DMS114 treated with DMSO at 0.1 percent for 48 hours (cell line): ENCODE results near the gene CTXN1.
"Not testable (repeated sequence)": the region's sequence is repeated elsewhere in the genome, so short reads cannot be mapped to it uniquely, and the experiment has no call there.

Experiments used
- DNase-seq: peaks from one replicate; lab custom pipeline; 2025; ENCODE audit not compliant: unreplicated experiment; lab: John Stamatoyannopoulos, UW

The CTXN1 gene

DNA sequence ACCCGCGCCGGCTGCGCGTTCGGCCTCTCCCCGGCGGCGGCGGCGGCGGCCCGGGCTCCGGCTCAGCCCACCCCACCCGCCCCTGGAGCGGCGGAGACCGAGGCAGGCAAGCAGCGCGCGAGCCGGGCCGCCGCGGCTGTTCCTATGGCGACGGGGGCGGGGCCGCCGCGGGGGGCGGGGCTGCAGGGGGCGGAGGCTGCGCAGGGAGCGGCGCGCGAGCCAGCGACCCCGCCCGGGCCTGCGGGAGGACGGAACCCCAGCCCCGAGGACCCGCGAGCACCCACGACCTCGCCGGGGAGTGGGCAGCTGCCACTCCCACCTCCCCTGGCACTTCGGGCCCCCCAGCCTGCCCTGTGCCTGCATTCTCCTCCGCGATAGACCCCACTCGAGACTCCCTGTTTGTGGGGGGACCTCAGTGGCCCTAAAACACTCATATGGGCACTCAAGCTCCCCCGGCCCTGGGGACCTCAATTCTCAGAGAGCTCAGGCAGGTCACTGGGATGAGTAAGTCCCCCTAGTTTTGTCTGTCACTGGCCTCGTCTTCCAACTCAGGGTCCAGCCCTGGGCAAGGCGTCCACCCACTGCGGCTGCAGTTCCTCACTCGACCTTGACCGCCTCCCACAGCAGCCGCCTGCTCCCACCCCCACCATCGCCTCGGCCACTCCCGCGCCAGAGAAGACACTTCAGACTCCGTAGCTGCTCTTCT, at the start of gene CTXN1:
Gene CTXN1, minus strand, starts transcription at position 115 of the 706 bp plus-strand sequence. CDS start 597 bp downstream, outside the sequence.
- no peak for DNase-seq

DNA sequence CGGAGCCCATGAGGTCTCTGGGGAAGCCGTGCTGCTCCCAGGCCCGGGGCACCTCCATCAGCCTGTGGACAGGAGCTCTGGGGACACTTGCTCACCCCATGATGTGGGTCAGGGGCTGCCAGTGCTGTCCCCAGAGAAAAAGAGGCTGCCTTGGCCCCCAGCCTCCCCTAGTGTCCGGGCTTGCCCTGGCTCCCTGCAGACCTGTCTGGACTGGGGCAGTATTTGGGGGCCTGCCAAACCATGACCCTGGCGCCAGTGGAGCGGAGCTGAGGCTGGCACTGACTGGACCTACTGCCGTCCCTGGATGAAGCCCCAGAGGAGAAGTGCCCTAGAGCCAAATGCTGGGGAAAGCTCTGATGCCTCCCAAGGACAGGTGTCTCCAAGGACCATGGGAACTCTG, 49.1 kb upstream of the CTXN1 start:
- no peak for DNase-seq

DNA sequence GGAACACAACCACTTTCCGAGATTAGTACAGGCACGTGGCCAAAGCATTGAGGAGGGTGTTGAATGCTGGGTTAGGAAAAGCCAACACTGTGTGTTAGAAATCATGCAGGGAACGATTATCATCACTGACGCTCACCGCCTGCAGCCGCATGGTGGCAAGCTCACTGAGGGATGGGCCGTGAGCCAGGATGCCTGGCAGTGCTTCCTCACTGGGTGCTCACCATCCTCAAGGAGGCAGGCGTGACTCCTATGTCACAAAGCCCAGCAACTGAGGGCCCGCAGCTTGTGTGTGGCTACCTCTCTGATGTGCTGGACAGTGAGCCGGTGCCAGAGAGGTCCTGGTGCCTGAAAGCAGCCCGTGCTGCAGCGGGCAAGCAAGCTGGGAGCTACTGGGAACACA, 47.9 kb upstream of the CTXN1 start:
- no peak for DNase-seq

DNA sequence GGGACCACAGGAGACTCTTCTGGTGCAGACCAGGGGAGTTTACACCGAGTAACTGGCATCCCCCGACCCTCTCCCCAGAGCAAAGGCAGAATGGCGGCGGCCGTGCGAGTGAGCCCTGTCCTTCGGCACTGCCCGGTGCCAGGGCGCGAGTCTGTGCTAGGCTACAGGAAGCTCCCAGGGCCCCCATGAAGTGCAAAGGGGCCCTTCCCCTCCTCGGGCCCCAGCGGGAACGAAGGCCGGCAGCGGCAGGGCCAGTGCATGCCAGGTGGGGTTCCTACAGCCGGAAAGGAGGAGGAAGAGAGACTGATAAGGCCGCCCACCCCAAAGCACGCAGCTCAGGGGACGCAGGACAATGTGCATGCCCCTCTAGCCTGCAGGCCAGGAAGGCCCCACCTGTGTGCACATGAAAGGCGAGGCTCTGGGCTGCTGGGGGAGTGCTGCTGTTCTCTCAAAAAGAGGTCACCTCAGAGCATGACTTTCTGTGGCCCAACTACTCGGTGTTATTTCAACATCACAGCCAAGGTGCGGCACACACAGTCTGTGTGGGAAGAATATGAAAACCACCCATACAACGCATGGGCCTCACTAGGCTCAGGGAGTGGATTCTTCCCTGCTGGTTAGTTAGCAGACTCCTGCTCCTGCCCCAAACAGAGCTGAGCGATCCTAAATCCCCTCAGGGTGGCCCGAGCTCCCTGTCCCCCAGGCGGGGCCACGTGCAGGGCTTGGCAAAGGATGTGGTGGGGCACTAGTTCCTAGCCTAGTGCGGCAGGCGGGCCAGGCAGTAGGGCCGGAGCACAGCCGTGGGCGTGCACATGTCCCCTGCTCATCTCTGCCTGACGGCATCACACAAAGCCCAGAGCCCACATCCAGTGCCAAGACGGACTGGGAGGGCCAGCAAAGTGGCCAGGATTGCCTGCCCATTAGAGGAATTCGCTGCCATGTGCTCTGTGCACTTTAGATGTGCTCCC, 45.9 kb upstream of the CTXN1 start:
- DNase-seq: no peak

DNA sequence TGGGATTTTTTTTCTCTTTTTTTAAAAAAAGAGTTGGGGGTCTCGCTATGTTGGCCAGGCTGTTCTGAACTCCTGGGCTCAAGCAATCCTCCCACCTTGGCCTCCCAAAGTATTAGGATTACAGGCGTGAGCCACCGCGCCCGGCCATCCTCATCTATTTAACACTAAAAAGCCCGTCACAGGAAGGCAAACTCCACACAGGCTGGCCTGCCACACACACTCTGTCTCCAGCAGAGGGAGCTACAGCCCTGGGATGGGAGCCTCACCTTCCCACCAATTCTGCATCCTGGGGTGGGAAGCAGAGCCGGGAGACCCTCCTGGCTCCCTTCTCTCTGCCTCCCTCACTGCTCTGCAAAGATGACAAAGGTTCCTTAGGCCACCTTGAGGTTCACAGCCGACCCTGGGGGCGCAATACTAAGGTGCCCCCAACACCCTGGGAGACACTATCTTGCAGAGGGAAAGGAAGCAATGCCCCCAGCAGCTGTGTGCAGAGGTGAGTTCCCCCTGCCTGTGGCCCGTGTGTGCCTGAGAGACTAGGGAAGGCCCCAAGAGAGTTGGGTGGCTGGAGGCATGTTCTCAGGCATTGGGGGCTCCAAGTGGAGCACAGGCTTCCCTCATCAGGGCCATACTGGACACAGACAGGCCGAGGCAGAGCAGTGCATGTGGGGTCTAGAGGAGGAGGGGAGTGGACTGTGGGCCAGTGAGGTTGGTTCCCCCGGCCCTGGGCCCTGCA, 44.9 kb upstream of the CTXN1 start:
- no peak for DNase-seq

DNA sequence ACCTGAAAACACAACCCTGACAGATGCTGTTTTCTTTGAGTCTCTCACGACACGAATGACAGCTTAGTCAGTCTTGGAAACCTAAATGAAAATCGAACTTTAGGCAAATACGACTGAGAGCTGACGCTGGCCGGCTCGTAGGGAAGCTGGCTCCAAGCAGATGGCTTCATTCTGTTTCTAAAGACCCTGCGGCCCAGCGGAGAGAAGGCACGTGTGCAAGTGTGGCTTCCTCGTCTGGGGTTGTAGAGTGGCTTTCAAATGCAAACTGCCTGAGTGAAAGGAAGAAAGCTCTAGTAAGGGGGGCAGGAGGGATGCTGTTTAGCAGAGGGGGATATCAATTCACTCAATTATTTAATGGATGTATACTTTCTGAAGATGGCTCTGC, 43.6 kb upstream of the CTXN1 start:
- DNase-seq: no peak

DNA sequence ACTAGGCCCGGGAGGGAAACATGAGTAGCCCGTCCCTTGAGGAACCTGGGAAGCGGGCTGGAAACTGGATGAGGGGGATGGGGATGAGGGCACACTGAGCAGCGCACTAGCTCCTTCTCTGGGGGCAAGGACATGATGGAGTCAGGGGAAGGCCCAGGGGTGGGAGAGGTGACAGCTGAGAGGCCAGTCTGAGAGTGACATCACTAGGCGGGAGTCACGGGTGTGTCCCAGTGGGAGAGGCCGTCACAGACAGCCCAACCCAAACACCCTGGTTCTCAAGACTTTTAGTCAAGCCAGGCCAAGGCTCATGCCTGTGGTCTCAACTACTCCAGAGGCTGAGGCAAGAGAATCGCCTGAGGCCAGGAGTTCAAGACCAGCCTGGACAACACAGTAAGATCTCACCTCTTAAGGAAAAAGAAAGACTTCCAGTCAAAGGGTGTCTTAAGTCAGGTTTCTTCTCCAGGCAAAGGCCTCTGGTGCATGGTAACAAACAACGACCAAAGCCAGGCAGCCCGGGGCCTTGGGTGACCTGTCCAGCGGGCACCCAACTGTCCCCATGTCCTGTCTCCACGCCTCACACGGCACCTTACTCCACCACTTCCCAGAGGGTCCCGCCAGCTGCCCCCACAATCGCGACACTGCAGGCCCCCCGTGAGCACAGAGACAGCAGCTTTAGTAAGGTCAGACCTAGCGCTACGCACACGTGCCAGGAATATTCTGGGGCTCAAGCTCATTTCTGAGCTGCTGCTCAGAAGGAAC, 43.0 kb upstream of the CTXN1 start:
- DNase-seq: no peak

DNA sequence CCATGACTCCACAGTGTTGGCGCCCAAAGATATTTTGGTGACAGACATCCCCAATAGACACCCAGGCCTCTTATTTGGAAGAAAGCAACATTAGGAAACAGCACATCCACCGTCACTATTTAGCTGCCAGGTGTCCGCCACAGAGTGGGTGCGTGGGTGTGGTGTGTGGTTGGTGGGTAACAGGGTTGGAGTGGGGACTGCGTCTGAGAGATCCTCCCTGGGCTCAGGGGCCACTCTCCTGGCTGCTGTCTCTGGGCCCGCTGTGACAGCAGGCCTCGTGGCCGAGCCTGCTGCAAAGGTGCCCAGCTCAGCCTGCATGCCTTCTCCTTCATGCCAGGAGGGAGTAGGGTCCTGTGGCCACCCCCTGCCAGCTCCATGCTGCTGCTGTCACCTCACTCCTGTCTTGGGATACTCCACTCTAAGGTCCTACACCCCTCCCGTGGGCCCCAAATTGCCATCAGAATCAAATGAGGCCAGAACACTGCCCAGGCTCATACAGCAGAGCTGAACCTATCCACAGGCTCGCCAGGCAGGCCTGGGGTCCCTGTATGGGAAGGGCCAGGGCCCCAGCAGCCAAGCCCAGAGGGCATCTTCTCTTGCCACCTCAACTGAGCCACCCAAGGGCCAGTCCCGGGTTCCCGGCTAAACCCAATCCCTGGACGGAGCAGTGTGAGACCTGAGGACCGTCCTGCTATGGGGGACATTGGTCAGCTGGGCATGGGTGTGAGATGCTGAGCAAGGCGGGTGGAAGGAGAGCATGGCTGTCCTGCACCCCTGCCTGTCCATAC, 42.3 kb upstream of the CTXN1 start:
- no peak for DNase-seq

DNA sequence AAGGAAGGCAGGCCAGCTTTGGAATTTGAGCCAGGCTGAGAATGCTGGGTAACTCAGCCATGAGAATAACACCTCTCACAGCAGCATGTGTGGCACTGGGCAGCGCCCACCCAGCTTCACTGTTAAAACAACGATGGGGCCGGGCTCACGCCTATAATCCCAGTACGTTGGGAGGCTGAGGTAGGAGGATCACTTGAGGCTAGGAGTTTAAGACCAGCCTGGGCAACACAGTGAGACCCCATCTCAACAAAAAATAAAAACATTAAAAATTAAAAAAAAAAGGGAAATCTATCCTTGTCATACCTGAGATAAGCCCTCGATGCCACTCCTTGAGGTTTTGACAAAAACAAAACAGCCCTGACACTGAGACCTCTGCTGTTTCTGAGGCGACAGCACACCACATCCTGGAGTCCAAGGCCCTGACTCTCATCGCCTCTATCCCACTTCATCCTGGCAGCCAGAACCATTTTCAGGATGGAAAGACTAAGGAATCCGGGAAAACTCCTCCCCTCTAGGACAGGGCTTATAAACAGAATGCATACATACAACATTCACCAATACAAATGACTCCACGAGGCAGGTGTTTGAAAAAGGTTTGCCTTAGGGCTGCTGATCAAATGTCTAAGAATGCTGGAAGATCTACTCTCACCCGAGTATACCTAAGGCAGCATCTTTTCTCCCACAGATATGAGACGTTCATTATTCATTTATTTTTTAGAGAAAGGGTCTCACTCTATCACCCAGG, 40.2 kb upstream of the CTXN1 start:
- no peak for DNase-seq

DNA sequence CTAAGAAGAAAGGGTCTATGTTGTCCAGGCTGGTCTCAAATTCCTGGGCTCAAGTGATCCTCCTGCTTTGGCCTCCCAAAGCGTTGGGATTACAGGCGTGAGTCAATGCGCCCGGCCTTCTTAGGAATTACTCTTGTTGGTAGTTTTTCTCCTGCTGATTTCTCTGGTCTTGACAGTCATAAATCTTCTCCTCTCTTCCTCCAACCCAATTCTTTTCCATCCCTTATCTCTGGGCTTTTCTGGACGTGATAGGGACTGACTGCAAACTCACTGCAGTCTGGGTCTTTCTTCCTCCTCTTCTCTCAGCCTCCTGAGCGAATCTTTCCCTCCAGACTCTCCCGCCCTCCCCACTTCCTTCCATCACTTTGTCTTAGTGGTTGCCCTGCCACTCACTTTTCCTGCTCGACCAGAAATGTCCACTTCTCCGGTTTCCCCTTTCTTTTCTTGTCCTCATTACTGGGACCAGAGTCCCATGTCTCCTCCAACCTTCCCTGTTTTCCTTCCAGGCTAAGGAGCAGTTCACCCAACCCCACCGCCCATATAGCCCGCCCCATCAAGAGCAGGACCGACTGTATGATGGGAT, 39.4 kb upstream of the CTXN1 start:
- DNase-seq: no peak

DNA sequence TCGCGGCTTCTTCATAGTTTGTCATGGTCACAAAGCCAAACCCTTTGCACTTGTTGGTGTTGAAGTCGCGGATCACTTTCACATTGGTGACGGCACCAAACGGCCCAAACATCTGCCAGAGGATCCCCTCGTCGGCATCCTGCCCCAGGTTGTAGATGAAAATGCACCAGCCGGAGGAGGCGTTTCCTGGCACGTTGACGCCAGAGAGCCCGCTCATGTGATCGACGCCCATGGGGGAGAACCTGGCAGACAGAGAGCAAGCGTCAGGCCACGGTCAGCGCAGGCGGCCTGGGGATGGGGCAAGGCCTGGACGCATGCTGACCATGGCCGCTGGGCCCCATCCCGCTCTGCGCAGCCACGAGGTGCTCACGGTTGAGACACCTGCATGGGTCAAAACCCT, 37.6 kb upstream of the CTXN1 start:
- no peak for DNase-seq

DNA sequence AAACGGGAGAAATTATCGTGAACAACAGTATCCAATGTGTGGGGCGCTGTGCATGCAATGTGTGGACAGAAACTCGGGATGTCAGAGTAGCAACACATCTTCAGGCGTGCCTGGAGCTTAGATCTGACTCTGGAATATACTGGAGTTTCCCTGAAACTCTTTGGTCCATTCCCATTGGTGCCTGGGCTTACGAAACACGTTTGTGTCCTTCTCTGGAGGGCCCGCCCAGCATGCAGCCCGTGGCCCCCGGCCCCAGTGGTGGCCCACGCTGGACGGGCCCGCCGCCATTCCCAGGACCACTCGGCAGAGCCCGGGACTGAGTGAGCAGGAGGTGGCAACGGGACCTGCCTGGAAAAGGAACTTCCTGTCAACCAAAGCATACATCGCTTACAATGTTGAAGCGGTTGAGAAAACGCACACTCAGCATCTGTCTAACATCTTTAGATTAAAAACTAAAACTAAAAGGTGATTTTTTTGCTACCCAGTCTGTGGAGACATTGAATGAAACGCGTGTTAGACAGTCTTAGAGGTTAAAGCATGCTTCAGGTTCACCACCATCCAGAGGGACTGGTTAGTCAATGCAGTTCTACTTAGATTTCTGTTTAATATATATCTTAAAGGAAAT, 36.8 kb upstream of the CTXN1 start:
- no peak for DNase-seq

DNA sequence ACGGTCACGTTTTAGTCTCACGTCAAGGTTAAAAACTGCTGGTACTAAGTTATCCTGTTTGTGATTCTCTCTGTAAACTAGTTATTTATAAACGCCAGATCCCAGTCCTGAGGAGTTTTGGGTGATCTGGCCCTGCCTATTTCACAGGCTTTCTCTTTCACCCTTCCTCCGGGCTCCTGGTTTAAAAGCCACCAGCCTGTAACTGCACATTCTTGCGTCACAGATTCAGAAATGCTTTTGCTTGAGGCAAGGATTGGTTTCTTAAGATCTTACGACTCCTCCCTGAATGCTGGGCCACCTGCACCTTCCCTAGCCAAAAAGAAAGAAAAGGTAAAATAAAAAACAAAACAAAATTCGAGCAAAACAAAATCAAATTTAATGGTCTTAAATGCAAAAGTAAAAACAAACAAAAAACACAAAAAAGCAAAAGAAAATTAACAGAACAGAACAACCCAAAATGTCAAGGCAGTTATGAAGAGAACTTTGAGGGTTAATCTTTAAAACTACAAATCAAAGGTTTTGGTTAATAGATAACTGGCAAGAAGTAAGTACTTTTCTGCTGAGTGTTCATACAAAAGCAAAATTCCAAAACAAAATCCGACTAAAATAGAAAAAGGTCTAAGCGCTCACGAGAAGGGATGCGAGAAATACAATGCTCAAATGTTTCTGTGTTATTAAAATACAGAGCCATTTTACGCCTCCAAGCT, 36.1 kb upstream of the CTXN1 start:
- no peak for DNase-seq

DNA sequence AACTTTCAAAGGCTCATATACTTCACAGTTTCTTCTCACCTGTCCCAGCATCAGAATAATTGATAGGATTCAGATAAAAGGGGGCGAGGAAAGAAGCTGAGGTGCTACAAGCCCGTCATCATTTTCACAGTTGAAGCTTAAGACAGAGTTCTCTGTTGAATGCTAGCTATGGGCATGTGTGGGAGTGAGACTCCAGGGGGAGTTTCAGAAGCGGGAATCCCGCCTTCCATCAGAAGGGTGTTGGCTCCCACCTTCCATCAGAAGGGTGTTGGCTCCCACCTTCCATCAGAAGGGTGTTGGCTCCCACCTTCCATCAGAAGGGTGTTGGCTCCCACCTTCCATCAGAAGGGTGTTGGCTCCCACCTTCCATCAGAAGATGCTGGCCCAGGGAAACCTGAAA, 35.1 kb upstream of the CTXN1 start:
- DNase-seq: not testable (repeated sequence)

DNA sequence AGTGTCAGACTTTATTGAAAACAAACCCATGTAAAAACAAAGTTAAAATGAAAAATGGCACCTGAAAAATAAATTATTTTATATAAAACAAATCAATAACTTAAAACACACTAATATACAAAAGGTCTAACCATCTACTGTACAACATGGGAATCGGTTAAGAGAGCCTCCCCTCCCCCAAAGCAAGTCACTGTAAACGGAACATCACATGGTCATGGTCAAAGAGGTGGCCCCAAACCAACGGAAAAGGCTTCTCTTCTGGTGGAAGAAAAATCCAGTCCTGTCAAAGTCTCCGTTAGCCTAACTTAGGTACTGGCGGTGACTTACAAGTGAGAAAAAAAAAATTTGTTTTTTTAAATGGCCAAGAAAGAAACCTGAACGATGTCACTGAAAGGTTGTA, 33.3 kb upstream of the CTXN1 start:
- DNase-seq: no peak

DNA sequence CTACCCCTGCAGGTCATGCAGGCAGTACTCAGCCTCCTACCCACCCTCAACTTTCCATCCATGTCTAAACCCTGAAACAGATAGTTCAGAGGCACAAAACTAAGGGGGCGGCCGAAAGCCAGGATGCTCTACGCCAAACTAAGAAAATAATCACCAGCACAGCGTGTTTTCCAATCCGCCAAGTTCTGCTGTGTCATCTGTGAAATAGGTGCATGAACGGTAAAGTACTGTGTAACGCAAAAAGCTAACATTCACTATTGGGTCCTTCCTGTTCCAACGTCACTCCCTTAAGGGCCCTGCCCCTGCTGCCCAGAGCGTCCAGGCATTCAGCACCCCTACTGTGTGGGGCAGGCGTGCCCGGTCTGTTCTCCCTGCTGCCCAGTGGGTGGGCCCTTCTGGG, 29.8 kb upstream of the CTXN1 start:
- DNase-seq: no peak

DNA sequence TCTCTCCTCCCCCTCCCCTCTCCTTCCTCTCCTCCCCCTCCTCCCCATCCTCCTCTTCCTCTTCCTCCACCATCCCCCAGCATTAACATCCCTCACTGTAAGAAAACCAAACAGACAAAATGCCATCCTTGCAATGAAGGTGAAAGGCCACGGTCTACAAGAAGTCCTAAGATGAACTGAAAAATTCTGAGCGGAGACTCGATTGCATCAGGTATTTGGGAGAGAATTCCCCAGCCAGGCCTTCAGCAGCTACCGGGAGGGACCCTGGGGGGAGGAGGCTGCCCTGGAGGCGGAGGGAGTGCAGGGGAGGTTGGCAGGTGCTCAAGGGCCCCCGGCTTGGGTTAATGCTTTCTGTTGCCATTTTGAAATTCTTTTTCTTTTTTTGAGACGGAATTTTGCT, 27.6 kb upstream of the CTXN1 start:
- no peak for DNase-seq

DNA sequence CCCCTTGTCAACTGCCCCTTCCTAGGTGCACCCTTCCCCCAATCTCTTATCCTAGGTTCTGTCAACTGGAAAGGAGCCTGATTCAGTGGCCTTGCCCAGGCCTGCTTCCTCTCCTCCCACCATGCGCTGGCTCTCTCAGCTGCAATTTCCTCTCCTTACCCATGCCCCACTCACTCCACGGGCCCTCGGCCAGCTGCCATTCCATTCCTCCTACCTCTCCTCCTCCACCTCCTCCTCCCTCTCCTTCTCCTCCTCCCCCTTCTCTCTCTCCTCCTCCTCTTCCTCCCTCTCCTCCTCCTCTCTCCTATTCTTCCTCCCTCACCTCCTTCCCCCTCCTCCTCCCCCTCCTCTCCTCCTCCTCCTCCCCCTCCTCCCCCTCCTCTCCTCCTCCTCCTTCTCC, 27.1 kb upstream of the CTXN1 start:
- DNase-seq: no peak
